ENCODE results near the gene ETV2.
A peak's percentile ranks its signal among the peaks of the same experiment; 100 is the strongest.
"Not testable (repeated sequence)": the region's sequence is repeated elsewhere in the genome, so short reads cannot be mapped to it uniquely, and the experiment has no call there.

The ETV2 gene

GRCh38 chr19:35641515-35642151 is at the start of gene ETV2:
Gene ETV2, plus strand, starts transcription at chr19:35641745. Its CDS starts 716 bp downstream, at chr19:35642461.
- DNase-seq (ENCODE audit: low spot score), result no peak

GRCh38 chr19:35592226-35592625 is 49.3 kb upstream of the ETV2 start:
- peak; percentile 52 for DNase-seq (ENCODE audit: low spot score)

- DNase-seq (ENCODE audit: low spot score), result not testable (repeated sequence)
Observed at GRCh38 chr19:35595026-35595425, 46.5 kb upstream of the ETV2 start.

GRCh38 chr19:35595928-35596327 is 45.6 kb upstream of the ETV2 start:
- no peak for DNase-seq (ENCODE audit: low spot score)

- DNase-seq (ENCODE audit: low spot score), result no peak
Observed at GRCh38 chr19:35596366-35596999, 45.1 kb upstream of the ETV2 start.

- DNase-seq (ENCODE audit: low spot score), result no peak
Observed at GRCh38 chr19:35601971-35602370, 39.6 kb upstream of the ETV2 start.

GRCh38 chr19:35604436-35604835 is 37.1 kb upstream of the ETV2 start:
- DNase-seq (ENCODE audit: low spot score), result not testable (repeated sequence)

GRCh38 chr19:35607170-35607569 is 34.4 kb upstream of the ETV2 start:
- not testable (repeated sequence) for DNase-seq (ENCODE audit: low spot score)

- no peak for DNase-seq (ENCODE audit: low spot score)
Observed at GRCh38 chr19:35607661-35608060, 33.9 kb upstream of the ETV2 start.

- DNase-seq (ENCODE audit: low spot score), result no peak
Observed at GRCh38 chr19:35608251-35608650, 33.3 kb upstream of the ETV2 start.

- DNase-seq (ENCODE audit: low spot score), result no peak
Observed at GRCh38 chr19:35609851-35610353, 31.6 kb upstream of the ETV2 start.

GRCh38 chr19:35612224-35612558 is 29.4 kb upstream of the ETV2 start:
- no peak for DNase-seq (ENCODE audit: low spot score)

- peak; percentile 92 for DNase-seq (ENCODE audit: low spot score)
Observed at GRCh38 chr19:35612559-35613321, 28.8 kb upstream of the ETV2 start, which contains the start of gene HAUS5. Gene HAUS5, plus strand, starts transcription at chr19:35612735. Its CDS starts 60 bp downstream, at chr19:35612795.

GRCh38 chr19:35613574-35613973 is 28.0 kb upstream of the ETV2 start:
- no peak for DNase-seq (ENCODE audit: low spot score)

- no peak for DNase-seq (ENCODE audit: low spot score)
Observed at GRCh38 chr19:35615036-35615435, 26.5 kb upstream of the ETV2 start.

- DNase-seq (ENCODE audit: low spot score), result no peak
Observed at GRCh38 chr19:35618857-35619256, 22.7 kb upstream of the ETV2 start.

GRCh38 chr19:35619290-35619923 is 22.1 kb upstream of the ETV2 start:
- DNase-seq (ENCODE audit: low spot score), result no peak

- DNase-seq (ENCODE audit: low spot score), result no peak
Observed at GRCh38 chr19:35620001-35620400, 21.5 kb upstream of the ETV2 start.

- no peak for DNase-seq (ENCODE audit: low spot score)
Observed at GRCh38 chr19:35621708-35622107, 19.8 kb upstream of the ETV2 start.

GRCh38 chr19:35622750-35623149 is 18.8 kb upstream of the ETV2 start:
- DNase-seq (ENCODE audit: low spot score), result no peak

- DNase-seq (ENCODE audit: low spot score), result no peak
Observed at GRCh38 chr19:35623327-35624010, 18.1 kb upstream of the ETV2 start.

GRCh38 chr19:35628264-35628564 is 13.3 kb upstream of the ETV2 start:
- DNase-seq (ENCODE audit: low spot score), result no peak

Measured in HuH-7 (cell line).